Measurements from ENCODE around the gene KPNB1. TPM values are rescaled to one million over a fixed set of nuclear protein-coding genes. Genes with fewer than 3 reads are reported as not detected.

KPNB1 gene
- total and polyA plus RNA-seq, 10 of the 15 experiments (the other 5 are each of a cell fraction or from before 2014, with no cell fraction given) = 67.8 to 525 (median 246) TPM

DNA sequence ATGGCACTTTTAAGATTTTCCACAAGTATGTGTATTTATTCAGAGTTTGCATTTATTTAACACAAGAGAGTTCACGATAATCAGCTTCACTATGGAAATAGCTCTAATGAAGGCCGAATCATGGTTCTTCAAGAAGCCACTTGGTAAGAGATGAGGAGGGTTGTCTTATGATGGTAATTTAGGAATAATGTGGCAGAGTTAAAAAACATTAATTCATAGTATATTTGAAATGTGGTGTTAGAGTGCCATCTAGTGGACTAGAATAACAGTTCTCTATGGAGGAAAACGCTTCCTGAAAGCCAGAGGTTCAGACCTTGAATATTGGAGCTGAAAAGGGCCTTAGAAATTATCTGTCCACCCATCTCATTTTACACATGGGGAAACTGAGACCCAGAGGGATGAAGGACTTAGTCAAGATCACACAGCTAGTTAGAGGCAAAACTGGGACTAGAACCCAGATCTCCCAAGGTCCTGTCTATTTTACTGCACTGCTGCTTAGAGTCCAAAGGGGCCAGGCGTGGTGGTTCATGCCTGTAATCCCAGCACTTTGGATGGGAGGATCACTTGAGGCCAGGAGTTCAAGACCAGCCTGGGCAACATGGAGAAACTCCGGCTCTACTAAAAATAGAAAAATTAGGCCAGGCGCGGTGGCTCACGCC lies 33.8 kb upstream of the KPNB1 start (continued):
- TF ChIP-seq MYB (IDR thresholded peaks at IDR 0.05; ENCODE audit: borderline replicate concordance, low read depth, low read length) (no peak), RCOR1 (conservative IDR thresholded peaks at IDR 0.05; ENCODE audit: low read depth, low read length) (no peak), MEF2A (IDR thresholded peaks at IDR 0.05; ENCODE audit: insufficient read depth, low read depth, low read length) (no peak), KAT2A (conservative IDR thresholded peaks at IDR 0.05; ENCODE audit: control insufficient read depth, low read depth, low read length) (no peak), NR2C2 (IDR thresholded peaks at IDR 0.05; ENCODE audit: borderline replicate concordance, control insufficient read depth, insufficient read length, low read depth) (no peak), ZNF24 (IDR thresholded peaks at IDR 0.05) (peak; percentile 82), POLR2AphosphoS5 (IDR thresholded peaks at IDR 0.05; ENCODE audit: low read length) (no peak), SMC3 (IDR thresholded peaks at IDR 0.05; ENCODE audit: borderline replicate concordance, low read length) (peak; percentile 59)

DNA sequence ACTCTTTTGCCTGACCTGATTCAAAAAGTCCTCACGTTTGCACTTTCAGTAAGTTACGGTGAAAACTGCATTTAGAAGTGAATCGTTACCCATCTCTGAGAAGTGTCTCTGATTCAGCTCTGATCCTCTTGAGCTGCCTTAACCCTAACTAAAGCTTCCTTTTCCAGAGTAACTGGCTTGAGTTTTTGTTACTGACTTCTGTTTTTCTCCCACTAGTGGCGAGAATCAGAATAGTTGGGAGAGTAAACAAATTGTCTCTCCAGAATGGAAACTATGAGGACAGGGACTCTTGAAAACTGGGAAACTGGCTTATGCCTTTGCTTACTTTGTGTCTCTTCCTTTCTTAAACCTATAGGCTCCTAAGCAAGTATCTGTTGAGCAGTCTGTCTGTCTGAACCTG lies 31.3 kb upstream of the KPNB1 start:
- no peaks in the 10 kb centered on the region for H3K27me3 ChIP-seq (replicated peaks in 1 of 2; ENCODE audit: control insufficient read depth in 2 of 2, insufficient read depth in 2 of 2, low read length in 1 of 2)
- no peaks in the 10 kb centered on the region for H3K4me1 ChIP-seq (ENCODE audit: control insufficient read depth, insufficient read depth, low read length)
- no peak overlapping the region for H3K4me3 ChIP-seq
- BruUV-seq (replicated peaks) = no TSS peak
- WGBS (ENCODE audit: insufficient coverage, insufficient replicate concordance, low lambda C conversion rate, missing lambda C conversion rate) = 63% methylated on average over 4 of the region's 4 CpGs
- no peaks in the 10 kb centered on the region for H3K79me2 ChIP-seq (ENCODE audit: control insufficient read depth, insufficient read depth, low read length)
- RAD21 ChIA-PET (ENCODE audit: unreplicated experiment) = interaction anchor here (1.5 kb wide), 1 partner anchor 45 kb away, joined by 5 read pairs; no protein-coding TSS in a partner anchor
- H3K4me2 ChIP-seq (ENCODE audit: control insufficient read depth, insufficient read depth) = no peak overlapping the region
- ATAC-seq (no peak), DNase-seq (ENCODE audit: low read depth, low spot score) (no peak), FAIRE-seq (no peak)
- no peaks in the 10 kb centered on the region for H3K9me3 ChIP-seq (replicated peaks; ENCODE audit: control insufficient read depth, insufficient read depth, low read length)
- SMC1A ChIA-PET (ENCODE audit: uncharacterized antibody, unreplicated experiment) = interaction anchor here (0.7 to 1.2 kb wide), 9 partner anchors 9 to 646 kb away, joined by 3 to 4 read pairs (median 3); no protein-coding TSS in a partner anchor
- POLR2A ChIA-PET = no interaction called here
- H4K20me1 ChIP-seq (ENCODE audit: control insufficient read depth, insufficient read depth) = no peaks in the 10 kb centered on the region
- peaks cover 0 to 34% of the 10 kb centered on the region in 2 experiments; a peak in 3 of 4 replicates for H3K36me3 ChIP-seq (ENCODE audit: control insufficient read depth in 2 of 2, insufficient read depth in 2 of 2, low read length in 1 of 2)
- intact Hi-C loops (cut with micrococcal nuclease; ENCODE audit: unreplicated experiment) (loop anchor here (5.0 kb wide), 2 partner anchors 256 to 301 kb away; no protein-coding TSS in a partner anchor), in situ Hi-C loops (cut with MboI) (loop anchor here (10.0 kb wide), 1 partner anchor 294 kb away; the partner anchor contains the start of gene EFCAB13)
- CTCF ChIA-PET = interaction anchor here (0.6 to 4.0 kb wide), 6 partner anchors 9 to 666 kb away, joined by 3 to 26 read pairs (median 3); no protein-coding TSS in a partner anchor
- H2AFZ ChIP-seq (ENCODE audit: control insufficient read depth, low read depth, low read length) = no peak overlapping the region
- no peak overlapping the region for H3K27ac ChIP-seq (ENCODE audit: control insufficient read depth, insufficient read depth)
- no peak overlapping the region for H3K9ac ChIP-seq (ENCODE audit: control insufficient read depth, insufficient read depth, low read length)
- TF ChIP-seq RAD21 (IDR thresholded peaks at IDR 0.05; ENCODE audit: insufficient read depth, low read depth, low read length) = 0 out of 2 replicates have a peak, but pooled peaks have one; percentile 4
- TF ChIP-seq, protein P1, sequence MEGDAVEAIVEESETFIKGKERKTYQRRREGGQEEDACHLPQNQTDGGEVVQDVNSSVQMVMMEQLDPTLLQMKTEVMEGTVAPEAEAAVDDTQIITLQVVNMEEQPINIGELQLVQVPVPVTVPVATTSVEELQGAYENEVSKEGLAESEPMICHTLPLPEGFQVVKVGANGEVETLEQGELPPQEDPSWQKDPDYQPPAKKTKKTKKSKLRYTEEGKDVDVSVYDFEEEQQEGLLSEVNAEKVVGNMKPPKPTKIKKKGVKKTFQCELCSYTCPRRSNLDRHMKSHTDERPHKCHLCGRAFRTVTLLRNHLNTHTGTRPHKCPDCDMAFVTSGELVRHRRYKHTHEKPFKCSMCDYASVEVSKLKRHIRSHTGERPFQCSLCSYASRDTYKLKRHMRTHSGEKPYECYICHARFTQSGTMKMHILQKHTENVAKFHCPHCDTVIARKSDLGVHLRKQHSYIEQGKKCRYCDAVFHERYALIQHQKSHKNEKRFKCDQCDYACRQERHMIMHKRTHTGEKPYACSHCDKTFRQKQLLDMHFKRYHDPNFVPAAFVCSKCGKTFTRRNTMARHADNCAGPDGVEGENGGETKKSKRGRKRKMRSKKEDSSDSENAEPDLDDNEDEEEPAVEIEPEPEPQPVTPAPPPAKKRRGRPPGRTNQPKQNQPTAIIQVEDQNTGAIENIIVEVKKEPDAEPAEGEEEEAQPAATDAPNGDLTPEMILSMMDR (IDR thresholded peaks at IDR 0.05 in 2 of 3, conservative IDR thresholded peaks at IDR 0.05 in 1 of 3; ENCODE audit: control insufficient read depth in 2 of 3, extremely low read depth in 1 of 3, insufficient read depth in 1 of 3, low read depth in 3 of 3, low read length in 3 of 3) = 0 out of 6 replicates have a peak, but pooled peaks of 1 of the 3 experiments have one; percentile 7
- TF ChIP-seq PML (IDR thresholded peaks at IDR 0.05; ENCODE audit: low read length) = no peak
- TF ChIP-seq ZNF384 (IDR thresholded peaks at IDR 0.05; ENCODE audit: borderline replicate concordance, low read depth, low read length) = no peak
- TF ChIP-seq EED (IDR thresholded peaks at IDR 0.05; ENCODE audit: low read depth) = no peak

Measured in GM12878 (cell line).